Osteoblast (primary cell): ENCODE measurements around the gene VNN1. TPM values are rescaled to one million over a fixed set of nuclear protein-coding genes. Genes with fewer than 3 reads are reported as not detected.

Experiments used
- DNase-seq: peaks from one replicate; pipeline ENCODE4 v3.0.0; 2011; ENCODE audit warnings: low spot score, mixed read lengths; ENCODE audit not compliant: insufficient read length; ENCODE audit errors: missing footprints
- H2AFZ ChIP-seq: 2 replicates; pipeline ENCODE4 v1.6.0; 2011; ENCODE audit warnings: mild to moderate bottlenecking, low read length
- H3K27ac ChIP-seq: 2 replicates; pipeline ENCODE4 v1.5.1; 2011; ENCODE audit warnings: mild to moderate bottlenecking, low read depth, low read length, moderate library complexity
- H3K27me3 ChIP-seq: 2 replicates; pipeline ENCODE4 v1.6.0; 2012; ENCODE audit warnings: mild to moderate bottlenecking, control low read depth, inconsistent platforms, low read length, moderate library complexity; ENCODE audit not compliant: insufficient read depth
- H3K36me3 ChIP-seq: 2 replicates; pipeline ENCODE4 v1.5.1; 2011; ENCODE audit warnings: mild to moderate bottlenecking, low read length, control low read depth, moderate library complexity; ENCODE audit not compliant: insufficient read depth
- H3K4me1 ChIP-seq: 2 replicates; pipeline ENCODE4 v1.5.1; 2011; ENCODE audit warnings: mild to moderate bottlenecking, low read length, control low read depth, moderate library complexity; ENCODE audit not compliant: insufficient read depth
- H3K4me2 ChIP-seq: 2 replicates; pipeline ENCODE4 v1.6.0; 2011; ENCODE audit warnings: mild to moderate bottlenecking, low read length; ENCODE audit not compliant: insufficient read depth
- H3K4me3 ChIP-seq: fragments of 200-600 bp; sonication (generic); 3 replicates; pipeline ENCODE4 v1.5.1; 2012; ENCODE audit warnings: mild to moderate bottlenecking, low read length, inconsistent platforms; ENCODE audit not compliant: insufficient read depth
- H3K79me2 ChIP-seq: 2 replicates; pipeline ENCODE4 v1.6.0; 2012; ENCODE audit warnings: mild to moderate bottlenecking, low read length, control low read depth, inconsistent platforms; ENCODE audit not compliant: insufficient read depth
- H3K9me3 ChIP-seq: 2 replicates; pipeline ENCODE4 v1.5.1; 2011; ENCODE audit warnings: low read depth, low read length, control low read depth
- H4K20me1 ChIP-seq: 2 replicates; pipeline ENCODE4 v1.6.0; 2012; ENCODE audit warnings: mild to moderate bottlenecking, low read length, control low read depth; ENCODE audit not compliant: insufficient read depth
- total RNA-seq: library from RNA; depleted of rRNA; stranded (reverse); fragments of >200 nt; gene quantifications from 2 replicates; pipeline ENCODE4 v1.2.3, GENCODE V29; 2012
- TF ChIP-seq, protein P1 (sequence below): IDR thresholded peaks from 2 replicates; pipeline ENCODE4 v1.5.1; 2011; ENCODE audit warnings: mild to moderate bottlenecking, low read depth, low read length, moderate library complexity; ENCODE audit errors: extremely low read depth

Gene VNN1
- total RNA-seq, 1 donor, result not detected

DNA sequence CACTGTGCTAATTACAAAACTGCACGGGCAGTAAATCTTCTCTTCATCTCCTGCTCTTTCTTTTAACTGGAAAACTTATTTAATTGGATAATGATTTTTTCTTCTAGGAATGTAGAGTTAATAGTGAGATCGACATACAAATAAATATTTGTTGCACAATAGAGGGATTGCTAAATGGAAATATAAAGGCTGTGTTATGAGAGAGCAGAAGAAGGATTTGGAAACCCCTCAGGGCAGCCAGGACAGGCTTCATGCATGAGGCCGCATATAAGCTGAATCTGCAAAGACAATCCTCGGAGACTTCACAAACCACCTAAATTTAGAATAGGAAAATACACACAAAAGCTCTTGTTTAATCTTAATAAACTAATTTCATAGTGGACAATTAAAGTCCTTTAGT, 51.9 kb downstream of the VNN1 start:
- H3K79me2 ChIP-seq, result no peaks in the 10 kb centered on the region
- DNase-seq, result no peak
- H4K20me1 ChIP-seq, result no peaks in the 10 kb centered on the region
- TF ChIP-seq, protein P1, sequence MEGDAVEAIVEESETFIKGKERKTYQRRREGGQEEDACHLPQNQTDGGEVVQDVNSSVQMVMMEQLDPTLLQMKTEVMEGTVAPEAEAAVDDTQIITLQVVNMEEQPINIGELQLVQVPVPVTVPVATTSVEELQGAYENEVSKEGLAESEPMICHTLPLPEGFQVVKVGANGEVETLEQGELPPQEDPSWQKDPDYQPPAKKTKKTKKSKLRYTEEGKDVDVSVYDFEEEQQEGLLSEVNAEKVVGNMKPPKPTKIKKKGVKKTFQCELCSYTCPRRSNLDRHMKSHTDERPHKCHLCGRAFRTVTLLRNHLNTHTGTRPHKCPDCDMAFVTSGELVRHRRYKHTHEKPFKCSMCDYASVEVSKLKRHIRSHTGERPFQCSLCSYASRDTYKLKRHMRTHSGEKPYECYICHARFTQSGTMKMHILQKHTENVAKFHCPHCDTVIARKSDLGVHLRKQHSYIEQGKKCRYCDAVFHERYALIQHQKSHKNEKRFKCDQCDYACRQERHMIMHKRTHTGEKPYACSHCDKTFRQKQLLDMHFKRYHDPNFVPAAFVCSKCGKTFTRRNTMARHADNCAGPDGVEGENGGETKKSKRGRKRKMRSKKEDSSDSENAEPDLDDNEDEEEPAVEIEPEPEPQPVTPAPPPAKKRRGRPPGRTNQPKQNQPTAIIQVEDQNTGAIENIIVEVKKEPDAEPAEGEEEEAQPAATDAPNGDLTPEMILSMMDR, result no peak
- H3K27me3 ChIP-seq, result peaks cover 5% of the 10 kb centered on the region
- H3K36me3 ChIP-seq, result no peaks in the 10 kb centered on the region
- no peaks in the 10 kb centered on the region for H3K4me1 ChIP-seq
- no peaks in the 10 kb centered on the region for H3K9me3 ChIP-seq
- H2AFZ ChIP-seq, result no peak overlapping the region
- no peak overlapping the region for H3K27ac ChIP-seq
- H3K4me3 ChIP-seq, result no peak overlapping the region
- no peak overlapping the region for H3K4me2 ChIP-seq

DNA sequence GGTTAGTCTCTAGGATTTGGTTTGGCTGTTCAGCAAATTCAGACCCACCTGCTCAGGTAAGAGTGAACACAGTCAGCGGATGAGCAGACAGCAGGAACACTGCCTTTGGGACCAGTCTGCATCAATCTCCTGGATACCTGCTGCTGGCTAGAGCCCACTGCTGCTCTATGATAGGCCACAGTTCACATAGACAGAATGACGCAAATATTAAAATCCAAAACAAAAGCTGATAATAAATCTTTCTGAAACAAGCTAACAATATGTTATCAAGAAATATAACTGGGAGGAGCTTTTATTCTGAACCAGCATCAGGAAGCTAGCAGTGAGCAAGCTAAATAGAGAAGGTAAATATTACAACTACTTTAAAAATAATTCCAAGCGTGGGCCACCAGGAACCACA, 54.8 kb downstream of the VNN1 start, which contains the start of gene TAAR1:
TSS of gene TAAR1 (minus strand) at position 101 of the 400 bp plus-strand sequence. CDS start 13,179 bp downstream, outside the sequence.
- Histone ChIP-seq H2AFZ (no peak within 1 kb of the TSS), H3K79me2 (no peaks in the 10 kb centered on the region), H4K20me1 (no peaks in the 10 kb centered on the region), H3K36me3 (no peaks in the 10 kb centered on the region), H3K4me3 (no peak within 1 kb of the TSS), H3K27me3 (peaks cover 11% of the 10 kb centered on the region), H3K27ac (no peak within 1 kb of the TSS), H3K4me1 (no peaks in the 10 kb centered on the region), H3K4me2 (no peak within 1 kb of the TSS), H3K9me3 (no peaks in the 10 kb centered on the region)
- TF ChIP-seq, protein P1, result no peak
- DNase-seq, result no peak

DNA sequence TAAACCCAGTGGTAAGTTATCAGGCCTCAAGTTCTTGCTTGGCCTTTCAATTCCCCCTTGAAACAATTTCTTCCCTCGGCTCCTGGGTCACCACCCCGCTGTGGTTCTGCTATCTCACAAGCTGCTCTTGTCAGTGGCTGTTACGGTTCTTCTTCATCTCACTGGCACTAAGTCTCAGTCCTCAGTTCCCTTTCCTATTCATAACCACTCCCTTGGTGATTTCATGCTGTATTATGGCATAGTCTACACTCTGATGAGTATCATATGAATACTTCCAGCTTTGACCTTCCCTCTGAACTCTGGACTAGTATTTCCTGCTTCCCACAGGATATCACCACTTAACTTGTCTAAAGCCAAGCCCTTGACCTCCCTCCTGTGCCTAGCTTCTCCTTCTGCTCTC, 62.8 kb downstream of the VNN1 start:
- H3K9me3 ChIP-seq, result no peaks in the 10 kb centered on the region
- no peak overlapping the region for H3K4me3 ChIP-seq
- no peaks in the 10 kb centered on the region for H3K36me3 ChIP-seq
- no peak overlapping the region for H3K27ac ChIP-seq
- H3K27me3 ChIP-seq, result peaks cover 25% of the 10 kb centered on the region
- peaks cover 9% of the 10 kb centered on the region for H3K4me1 ChIP-seq
- H2AFZ ChIP-seq, result no peak overlapping the region
- no peaks in the 10 kb centered on the region for H4K20me1 ChIP-seq
- no peak for DNase-seq
- no peaks in the 10 kb centered on the region for H3K79me2 ChIP-seq
- TF ChIP-seq, protein P1, result no peak
- H3K4me2 ChIP-seq, result no peak overlapping the region

DNA sequence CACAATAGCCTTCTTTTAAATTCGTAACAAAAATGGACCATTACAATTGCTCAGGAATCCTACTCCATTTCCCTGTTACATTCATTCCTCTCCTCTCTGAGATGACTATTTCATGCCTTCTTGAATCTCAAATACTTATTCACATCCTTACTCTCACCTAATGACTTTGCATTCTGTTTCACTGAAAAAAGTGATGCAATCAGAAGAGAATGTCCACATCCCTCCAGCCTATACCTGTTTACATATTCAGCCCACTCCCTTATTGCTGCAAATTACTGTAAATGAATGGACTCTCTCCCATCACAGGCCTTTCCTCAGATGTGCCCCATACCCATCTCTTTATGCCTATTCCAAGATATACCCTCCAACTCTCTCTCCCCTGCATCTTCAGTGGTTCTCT, 63.4 kb downstream of the VNN1 start:
- TF ChIP-seq, protein P1, result no peak
- peaks cover 25% of the 10 kb centered on the region for H3K27me3 ChIP-seq
- no peak overlapping the region for H3K4me2 ChIP-seq
- no peaks in the 10 kb centered on the region for H3K79me2 ChIP-seq
- no peaks in the 10 kb centered on the region for H4K20me1 ChIP-seq
- DNase-seq, result no peak
- no peaks in the 10 kb centered on the region for H3K9me3 ChIP-seq
- no peak overlapping the region for H3K27ac ChIP-seq
- no peak overlapping the region for H3K4me3 ChIP-seq
- H2AFZ ChIP-seq, result no peak overlapping the region
- no peaks in the 10 kb centered on the region for H3K36me3 ChIP-seq
- H3K4me1 ChIP-seq, result peaks cover 9% of the 10 kb centered on the region
